Activated CD8-positive, alpha-beta memory T cell treated with anti-CD3 and anti-CD28 coated beads, Interleukin-2, amount 10 ng/mL, durations not matched to agents 7 days and 5 days (primary cell): ENCODE results near the gene SLC30A9. TPM values are rescaled to one million over a fixed set of nuclear protein-coding genes. Genes with fewer than 3 reads are reported as not detected.

Source experiments
- ATAC-seq: fragments of 150-1000 bp; cut with Tn5 transposase; one replicate; pipeline ENCODE4 v1.10.0; 2021; ENCODE audit warnings: moderate library complexity
- CTCF ChIA-PET: fragments of 350-600 bp; sonication (Branson Sonifier 250); formaldehyde crosslinking; loops from one replicate; lab custom pipeline; 2021; ENCODE audit warnings: antibody characterized with exemption; lab: Charles Lee
- DNase-seq: peaks from one replicate; pipeline ENCODE4 v3.0.0-alpha.2; 2020
- H3K27ac Mint-ChIP-seq: one replicate; pipeline ENCODE4 v1.8.0; 2021; ENCODE audit warnings: mild to moderate bottlenecking, mixed read lengths
- H3K27me3 Mint-ChIP-seq: one replicate; pipeline ENCODE4 v1.8.0; 2021; ENCODE audit warnings: mixed read lengths
- H3K36me3 Mint-ChIP-seq: one replicate; pipeline ENCODE4 v1.8.0; 2021; ENCODE audit warnings: mild to moderate bottlenecking, mixed read lengths
- H3K4me1 Mint-ChIP-seq: one replicate; pipeline ENCODE4 v1.8.0; 2021; ENCODE audit warnings: mixed read lengths
- H3K4me3 Mint-ChIP-seq: one replicate; pipeline ENCODE4 v1.8.0; 2021; ENCODE audit warnings: mild to moderate bottlenecking, moderate library complexity, mixed read lengths
- H3K9me3 Mint-ChIP-seq: one replicate; pipeline ENCODE4 v1.8.0; 2022; ENCODE audit warnings: low read depth, mixed read lengths
- total RNA-seq, 2 experiments: library from RNA; stranded (reverse); gene quantifications; one replicate each; pipeline ENCODE4 v1.2.3, GENCODE V29; 2021

Gene SLC30A9
- total RNA-seq, 2 experiments from 2014 or later, result 31.9 to 33.9 TPM

GRCh38 chr4:42048394-42048793, 58.1 kb downstream of the SLC30A9 start:
- Mint-ChIP-seq H3K27ac (no peak overlapping the region), H3K36me3 (peaks cover 33% of the 10 kb centered on the region)
- ATAC-seq, result no peak

GRCh38 chr4:42050516-42051249, 60.4 kb downstream of the SLC30A9 start:
- Mint-ChIP-seq H3K27ac (no peak overlapping the region), H3K36me3 (peaks cover 31% of the 10 kb centered on the region), H3K4me3 (no peak overlapping the region), H3K27me3 (no peaks in the 10 kb centered on the region), H3K4me1 (no peaks in the 10 kb centered on the region), H3K9me3 (peaks cover under 1% of the 10 kb centered on the region)
- ATAC-seq, result no peak
- DNase-seq, result no peak
- CTCF ChIA-PET, result interaction anchor here (0.6 kb wide), 1 partner anchor 10 kb away, joined by 3 read pairs; no protein-coding TSS in a partner anchor

More at GRCh38 chr4:42048394-42048793, 58.1 kb downstream of the SLC30A9 start:
- CTCF ChIA-PET, result no interaction called here
- DNase-seq, result no peak
- no peaks in the 10 kb centered on the region for H3K27me3 Mint-ChIP-seq
- H3K4me3 Mint-ChIP-seq, result no peak overlapping the region
- H3K4me1 Mint-ChIP-seq, result no peaks in the 10 kb centered on the region
- peaks cover 5% of the 10 kb centered on the region for H3K9me3 Mint-ChIP-seq

- ATAC-seq, result no peak
- CTCF ChIA-PET, result no interaction called here
These were observed 76.1 kb downstream of the SLC30A9 start for GRCh38 chr4:42066402-42066801.

GRCh38 chr4:42067264-42067663, 76.9 kb downstream of the SLC30A9 start:
- ATAC-seq, result no peak
- Mint-ChIP-seq H3K36me3 (peaks cover 9% of the 10 kb centered on the region), H3K4me3 (no peak overlapping the region), H3K27me3 (no peaks in the 10 kb centered on the region), H3K9me3 (no peaks in the 10 kb centered on the region), H3K27ac (no peak overlapping the region), H3K4me1 (no peaks in the 10 kb centered on the region)
- DNase-seq, result no peak
- CTCF ChIA-PET, result no interaction called here

More at GRCh38 chr4:42066402-42066801, 76.1 kb downstream of the SLC30A9 start:
- Mint-ChIP-seq H3K27me3 (no peaks in the 10 kb centered on the region), H3K27ac (no peak overlapping the region), H3K4me1 (no peaks in the 10 kb centered on the region), H3K9me3 (no peaks in the 10 kb centered on the region), H3K36me3 (peaks cover 5% of the 10 kb centered on the region), H3K4me3 (no peak overlapping the region)
- no peak for DNase-seq

GRCh38 chr4:42070463-42070862, 80.1 kb downstream of the SLC30A9 start:
- Mint-ChIP-seq H3K27me3 (no peaks in the 10 kb centered on the region), H3K27ac (no peak overlapping the region), H3K36me3 (peaks cover 18% of the 10 kb centered on the region), H3K4me1 (no peaks in the 10 kb centered on the region), H3K9me3 (no peaks in the 10 kb centered on the region), H3K4me3 (no peak overlapping the region)
- CTCF ChIA-PET, result interaction anchor here (1.1 kb wide), 1 partner anchor 9 kb away, joined by 3 read pairs; no protein-coding TSS in a partner anchor
- no peak for DNase-seq
- ATAC-seq, result no peak

- ATAC-seq (no peak), DNase-seq (no peak)
- CTCF ChIA-PET, result no interaction called here
- Mint-ChIP-seq H3K36me3 (peaks cover 20% of the 10 kb centered on the region), H3K27ac (no peak overlapping the region), H3K27me3 (no peaks in the 10 kb centered on the region), H3K9me3 (no peaks in the 10 kb centered on the region), H3K4me1 (no peaks in the 10 kb centered on the region), H3K4me3 (no peak overlapping the region)
These were observed 84.0 kb downstream of the SLC30A9 start for GRCh38 chr4:42074294-42074693.

- H3K27ac Mint-ChIP-seq, result no peak overlapping the region
- no peaks in the 10 kb centered on the region for H3K9me3 Mint-ChIP-seq
- H3K36me3 Mint-ChIP-seq, result peaks cover 15% of the 10 kb centered on the region
- no peaks in the 10 kb centered on the region for H3K27me3 Mint-ChIP-seq
- no peak for DNase-seq
- H3K4me1 Mint-ChIP-seq, result no peaks in the 10 kb centered on the region
- H3K4me3 Mint-ChIP-seq, result no peak overlapping the region
- CTCF ChIA-PET, result no interaction called here
- no peak for ATAC-seq
These were observed 88.0 kb downstream of the SLC30A9 start for GRCh38 chr4:42078184-42078801.

- ATAC-seq (no peak), DNase-seq (no peak)
- H3K36me3 Mint-ChIP-seq, result peaks cover 9% of the 10 kb centered on the region
- H3K9me3 Mint-ChIP-seq, result no peaks in the 10 kb centered on the region
- CTCF ChIA-PET, result interaction anchor here (1.2 kb wide), 1 partner anchor 10 kb away, joined by 3 read pairs; no protein-coding TSS in a partner anchor
- H3K4me1 Mint-ChIP-seq, result no peaks in the 10 kb centered on the region
- no peak overlapping the region for H3K27ac Mint-ChIP-seq
- no peaks in the 10 kb centered on the region for H3K27me3 Mint-ChIP-seq
- H3K4me3 Mint-ChIP-seq, result no peak overlapping the region
These were observed 90.0 kb downstream of the SLC30A9 start for GRCh38 chr4:42080306-42080705.

- CTCF ChIA-PET, result no interaction called here
- DNase-seq, result no peak
- Mint-ChIP-seq H3K9me3 (no peaks in the 10 kb centered on the region), H3K4me1 (no peaks in the 10 kb centered on the region), H3K27me3 (no peaks in the 10 kb centered on the region), H3K36me3 (peaks cover 13% of the 10 kb centered on the region), H3K27ac (no peak overlapping the region), H3K4me3 (no peak overlapping the region)
- no peak for ATAC-seq
These were observed 93.5 kb downstream of the SLC30A9 start for GRCh38 chr4:42083816-42084215.

- Mint-ChIP-seq H3K27me3 (no peaks in the 10 kb centered on the region), H3K27ac (no peak overlapping the region), H3K4me1 (no peaks in the 10 kb centered on the region), H3K4me3 (no peak overlapping the region), H3K9me3 (no peaks in the 10 kb centered on the region), H3K36me3 (peaks cover 12% of the 10 kb centered on the region)
- DNase-seq (no peak), ATAC-seq (no peak)
- CTCF ChIA-PET, result no interaction called here
These were observed 98.1 kb downstream of the SLC30A9 start for GRCh38 chr4:42088386-42088785.

- DNase-seq (no peak), ATAC-seq (no peak)
- Mint-ChIP-seq H3K4me3 (no peak overlapping the region), H3K9me3 (peaks cover 3% of the 10 kb centered on the region), H3K36me3 (no peaks in the 10 kb centered on the region), H3K27ac (no peak overlapping the region), H3K27me3 (no peaks in the 10 kb centered on the region), H3K4me1 (no peaks in the 10 kb centered on the region)
- CTCF ChIA-PET, result no interaction called here
These were observed 111.2 kb downstream of the SLC30A9 start for GRCh38 chr4:42101446-42101975.

GRCh38 chr4:42104521-42104920, 114.2 kb downstream of the SLC30A9 start:
- ATAC-seq (no peak), DNase-seq (no peak)
- Mint-ChIP-seq H3K36me3 (no peaks in the 10 kb centered on the region), H3K4me3 (no peak overlapping the region), H3K9me3 (peaks cover 3% of the 10 kb centered on the region), H3K27me3 (no peaks in the 10 kb centered on the region), H3K4me1 (no peaks in the 10 kb centered on the region), H3K27ac (no peak overlapping the region)
- CTCF ChIA-PET, result no interaction called here

- Mint-ChIP-seq H3K36me3 (no peaks in the 10 kb centered on the region), H3K9me3 (no peaks in the 10 kb centered on the region), H3K27ac (no peak overlapping the region), H3K27me3 (no peaks in the 10 kb centered on the region), H3K4me1 (no peaks in the 10 kb centered on the region), H3K4me3 (no peak overlapping the region)
- DNase-seq (no peak), ATAC-seq (no peak)
- CTCF ChIA-PET, result no interaction called here
These were observed 122.5 kb downstream of the SLC30A9 start for GRCh38 chr4:42112846-42113245.

GRCh38 chr4:42119886-42120285, 129.6 kb downstream of the SLC30A9 start:
- Mint-ChIP-seq H3K27me3 (no peaks in the 10 kb centered on the region), H3K36me3 (no peaks in the 10 kb centered on the region), H3K4me1 (no peaks in the 10 kb centered on the region), H3K4me3 (no peak overlapping the region), H3K9me3 (no peaks in the 10 kb centered on the region), H3K27ac (no peak overlapping the region)
- DNase-seq, result no peak
- no peak for ATAC-seq
- CTCF ChIA-PET, result no interaction called here
